ENCODE results near the gene RERE.

DNA sequence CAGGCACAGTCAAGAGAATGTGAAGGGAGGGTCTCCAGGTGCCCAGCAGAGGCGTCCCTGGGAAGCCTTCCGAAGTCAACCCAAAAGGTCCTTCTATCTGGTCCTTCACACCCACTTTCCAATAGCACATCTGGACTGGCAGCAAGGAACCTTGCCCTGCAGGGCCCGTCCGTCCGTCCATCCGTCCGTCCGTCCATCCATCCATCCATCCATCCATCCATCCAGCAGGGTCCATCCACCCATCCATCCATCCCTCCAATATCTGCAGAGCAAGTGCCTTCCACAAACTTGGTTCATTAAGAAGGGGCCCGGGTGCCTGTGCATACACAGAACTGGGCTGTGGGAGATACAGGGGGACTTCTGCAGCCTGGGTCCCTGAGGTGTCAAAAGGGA is 468.0 kb downstream of the RERE start:
- TF ChIP-seq NFIC (IDR thresholded peaks at IDR 0.05): no peak
- TF ChIP-seq, protein P1, sequence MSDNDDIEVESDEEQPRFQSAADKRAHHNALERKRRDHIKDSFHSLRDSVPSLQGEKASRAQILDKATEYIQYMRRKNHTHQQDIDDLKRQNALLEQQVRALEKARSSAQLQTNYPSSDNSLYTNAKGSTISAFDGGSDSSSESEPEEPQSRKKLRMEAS (IDR thresholded peaks at IDR 0.05): no peak
- TF ChIP-seq, protein P2, sequence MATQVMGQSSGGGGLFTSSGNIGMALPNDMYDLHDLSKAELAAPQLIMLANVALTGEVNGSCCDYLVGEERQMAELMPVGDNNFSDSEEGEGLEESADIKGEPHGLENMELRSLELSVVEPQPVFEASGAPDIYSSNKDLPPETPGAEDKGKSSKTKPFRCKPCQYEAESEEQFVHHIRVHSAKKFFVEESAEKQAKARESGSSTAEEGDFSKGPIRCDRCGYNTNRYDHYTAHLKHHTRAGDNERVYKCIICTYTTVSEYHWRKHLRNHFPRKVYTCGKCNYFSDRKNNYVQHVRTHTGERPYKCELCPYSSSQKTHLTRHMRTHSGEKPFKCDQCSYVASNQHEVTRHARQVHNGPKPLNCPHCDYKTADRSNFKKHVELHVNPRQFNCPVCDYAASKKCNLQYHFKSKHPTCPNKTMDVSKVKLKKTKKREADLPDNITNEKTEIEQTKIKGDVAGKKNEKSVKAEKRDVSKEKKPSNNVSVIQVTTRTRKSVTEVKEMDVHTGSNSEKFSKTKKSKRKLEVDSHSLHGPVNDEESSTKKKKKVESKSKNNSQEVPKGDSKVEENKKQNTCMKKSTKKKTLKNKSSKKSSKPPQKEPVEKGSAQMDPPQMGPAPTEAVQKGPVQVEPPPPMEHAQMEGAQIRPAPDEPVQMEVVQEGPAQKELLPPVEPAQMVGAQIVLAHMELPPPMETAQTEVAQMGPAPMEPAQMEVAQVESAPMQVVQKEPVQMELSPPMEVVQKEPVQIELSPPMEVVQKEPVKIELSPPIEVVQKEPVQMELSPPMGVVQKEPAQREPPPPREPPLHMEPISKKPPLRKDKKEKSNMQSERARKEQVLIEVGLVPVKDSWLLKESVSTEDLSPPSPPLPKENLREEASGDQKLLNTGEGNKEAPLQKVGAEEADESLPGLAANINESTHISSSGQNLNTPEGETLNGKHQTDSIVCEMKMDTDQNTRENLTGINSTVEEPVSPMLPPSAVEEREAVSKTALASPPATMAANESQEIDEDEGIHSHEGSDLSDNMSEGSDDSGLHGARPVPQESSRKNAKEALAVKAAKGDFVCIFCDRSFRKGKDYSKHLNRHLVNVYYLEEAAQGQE (IDR thresholded peaks at IDR 0.05; ENCODE audit: low read depth): no peak
- no peak for TF ChIP-seq TEAD4 (IDR thresholded peaks at IDR 0.05)
- no peak for TF ChIP-seq CREB1 (IDR thresholded peaks at IDR 0.05; ENCODE audit: low read depth)
- no peak for TF ChIP-seq EP300 (IDR thresholded peaks at IDR 0.05; ENCODE audit: borderline replicate concordance)
- TF ChIP-seq EGR1 (IDR thresholded peaks at IDR 0.05): no peak
- TF ChIP-seq TAF1 (IDR thresholded peaks at IDR 0.05; ENCODE audit: low read depth): no peak
- no peak for TF ChIP-seq CEBPB (IDR thresholded peaks at IDR 0.05)
- TF ChIP-seq, protein P3, sequence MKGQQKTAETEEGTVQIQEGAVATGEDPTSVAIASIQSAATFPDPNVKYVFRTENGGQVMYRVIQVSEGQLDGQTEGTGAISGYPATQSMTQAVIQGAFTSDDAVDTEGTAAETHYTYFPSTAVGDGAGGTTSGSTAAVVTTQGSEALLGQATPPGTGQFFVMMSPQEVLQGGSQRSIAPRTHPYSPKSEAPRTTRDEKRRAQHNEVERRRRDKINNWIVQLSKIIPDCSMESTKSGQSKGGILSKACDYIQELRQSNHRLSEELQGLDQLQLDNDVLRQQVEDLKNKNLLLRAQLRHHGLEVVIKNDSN (IDR thresholded peaks at IDR 0.05): no peak
- no peak for TF ChIP-seq RAD21 (IDR thresholded peaks at IDR 0.05; ENCODE audit: low read depth)
- TF ChIP-seq FOXM1 (IDR thresholded peaks at IDR 0.05; ENCODE audit: borderline replicate concordance, low read depth): no peak

Measured in Ishikawa (cell line).